GM12891 (cell line): ENCODE measurements around the gene TK1.

Experiments used
- DNase-seq: peaks from one replicate; pipeline ENCODE4 v3.0.0; 2011; ENCODE audit warnings: low spot score; ENCODE audit not compliant: insufficient read length
- FAIRE-seq: peaks from 2 replicates; lab custom pipeline; 2011; peaks lifted over from hg19 to GRCh38; lab: Jason Lieb, UNC
- PAX5 ChIP-seq: IDR thresholded peaks from 2 replicates; pipeline ENCODE4 v1.6.1; 2011; ENCODE audit warnings: low read length, moderate library complexity, mild to moderate bottlenecking; ENCODE audit not compliant: insufficient read depth, severe bottlenecking
- POLR2A ChIP-seq: IDR thresholded peaks from 2 replicates; pipeline ENCODE4 v1.6.1; 2011; ENCODE audit warnings: low read depth, low read length, control low read depth
- POLR2AphosphoS5 ChIP-seq: IDR thresholded peaks from 2 replicates; pipeline ENCODE4 v1.6.1; 2011; ENCODE audit warnings: low read depth, low read length, control low read depth
- POU2F2 ChIP-seq: IDR thresholded peaks from 2 replicates; pipeline ENCODE4 v1.6.1; 2011; ENCODE audit warnings: low read depth, mild to moderate bottlenecking, control low read depth, low read length, moderate library complexity
- SPI1 ChIP-seq: IDR thresholded peaks from 2 replicates; pipeline ENCODE4 v1.6.1; 2011; ENCODE audit warnings: low read depth, low read length, control low read depth
- TAF1 ChIP-seq: IDR thresholded peaks from 2 replicates; pipeline ENCODE4 v1.6.1; 2011; ENCODE audit warnings: low read depth, low read length, control low read depth

The TK1 gene

GRCh38 chr17:78219396-78220150 is 32.7 kb upstream of the TK1 start:
- FAIRE-seq: no peak
- TF ChIP-seq POLR2A: no peak
- no peak for DNase-seq

GRCh38 chr17:78214706-78215061 is 27.8 kb upstream of the TK1 start:
- DNase-seq: no peak
- no peak for FAIRE-seq
- TF ChIP-seq TAF1 (no peak), POLR2AphosphoS5 (no peak), POU2F2 (no peak), SPI1 (no peak), POLR2A (no peak)

- TF ChIP-seq PAX5 (no peak), POU2F2 (0 out of 2 replicates have a peak, but pooled peaks have one; percentile 36)
- FAIRE-seq (peak; percentile 88), DNase-seq (peak; percentile 98)
These were observed 27.3 kb upstream of the TK1 start, which contains the start of gene BIRC5 for GRCh38 chr17:78214016-78214705. Gene BIRC5, plus strand, starts transcription at chr17:78214253. Its CDS starts 64 bp downstream, at chr17:78214317.

GRCh38 chr17:78211032-78211431 is 24.2 kb upstream of the TK1 start:
- no peak for FAIRE-seq
- TF ChIP-seq POLR2A (no peak), SPI1 (no peak), TAF1 (no peak), POLR2AphosphoS5 (no peak)
- no peak for DNase-seq

GRCh38 chr17:78210111-78210510 is 23.3 kb upstream of the TK1 start:
- FAIRE-seq: no peak
- TF ChIP-seq POLR2AphosphoS5 (no peak), SPI1 (no peak), POU2F2 (no peak), TAF1 (no peak), PAX5 (no peak), POLR2A (no peak)
- no peak for DNase-seq

- DNase-seq (no peak), FAIRE-seq (no peak)
- no peak for TF ChIP-seq POU2F2
- no peak for TF ChIP-seq POLR2A
- no peak for TF ChIP-seq POLR2AphosphoS5
- no peak for TF ChIP-seq TAF1
- no peak for TF ChIP-seq SPI1
- no peak for TF ChIP-seq PAX5
These were observed 21.6 kb upstream of the TK1 start for GRCh38 chr17:78208486-78208885.

- DNase-seq: no peak
- no peak for FAIRE-seq
- no peak for TF ChIP-seq PAX5
- TF ChIP-seq TAF1: no peak
- TF ChIP-seq SPI1: no peak
- TF ChIP-seq POLR2A: no peak
- no peak for TF ChIP-seq POU2F2
- TF ChIP-seq POLR2AphosphoS5: no peak
These were observed 19.4 kb upstream of the TK1 start for GRCh38 chr17:78206298-78206697.

GRCh38 chr17:78205124-78205775 is 18.4 kb upstream of the TK1 start:
- TF ChIP-seq POLR2AphosphoS5 (no peak), SPI1 (no peak), POLR2A (no peak), TAF1 (no peak), POU2F2 (no peak), PAX5 (no peak)
- DNase-seq: no peak
- FAIRE-seq: no peak

GRCh38 chr17:78204387-78205123 is 17.7 kb upstream of the TK1 start:
- TF ChIP-seq PAX5: no peak
- no peak for TF ChIP-seq POU2F2
- no peak for TF ChIP-seq POLR2AphosphoS5
- TF ChIP-seq TAF1: no peak
- DNase-seq: no peak
- no peak for FAIRE-seq
